ENCODE data around the gene WWC2.

The WWC2 gene

GRCh38 chr4:183314336-183314735 lies 215.3 kb downstream of the WWC2 start:
- Histone ChIP-seq H3K4me1 (no peaks in the 10 kb centered on the region), H3K9ac (no peak overlapping the region), H3K27ac (no peak overlapping the region), H3K9me3 (ENCODE audit: control insufficient read depth, low read length) (no peaks in the 10 kb centered on the region), H3K79me2 (no peaks in the 10 kb centered on the region), H3K4me3 (ENCODE audit: low read depth, low read length) (no peak overlapping the region), H2AFZ (no peak overlapping the region), H3K27me3 (ENCODE audit: control insufficient read depth, insufficient read depth, low read length) (no peaks in the 10 kb centered on the region), H3K4me2 (ENCODE audit: low read length) (no peak overlapping the region), H3K36me3 (ENCODE audit: control insufficient read depth, insufficient read depth, low read length) (no peaks in the 10 kb centered on the region)
- TF ChIP-seq, protein P1, sequence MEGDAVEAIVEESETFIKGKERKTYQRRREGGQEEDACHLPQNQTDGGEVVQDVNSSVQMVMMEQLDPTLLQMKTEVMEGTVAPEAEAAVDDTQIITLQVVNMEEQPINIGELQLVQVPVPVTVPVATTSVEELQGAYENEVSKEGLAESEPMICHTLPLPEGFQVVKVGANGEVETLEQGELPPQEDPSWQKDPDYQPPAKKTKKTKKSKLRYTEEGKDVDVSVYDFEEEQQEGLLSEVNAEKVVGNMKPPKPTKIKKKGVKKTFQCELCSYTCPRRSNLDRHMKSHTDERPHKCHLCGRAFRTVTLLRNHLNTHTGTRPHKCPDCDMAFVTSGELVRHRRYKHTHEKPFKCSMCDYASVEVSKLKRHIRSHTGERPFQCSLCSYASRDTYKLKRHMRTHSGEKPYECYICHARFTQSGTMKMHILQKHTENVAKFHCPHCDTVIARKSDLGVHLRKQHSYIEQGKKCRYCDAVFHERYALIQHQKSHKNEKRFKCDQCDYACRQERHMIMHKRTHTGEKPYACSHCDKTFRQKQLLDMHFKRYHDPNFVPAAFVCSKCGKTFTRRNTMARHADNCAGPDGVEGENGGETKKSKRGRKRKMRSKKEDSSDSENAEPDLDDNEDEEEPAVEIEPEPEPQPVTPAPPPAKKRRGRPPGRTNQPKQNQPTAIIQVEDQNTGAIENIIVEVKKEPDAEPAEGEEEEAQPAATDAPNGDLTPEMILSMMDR (IDR thresholded peaks at IDR 0.05), result no peak

- no peaks in the 10 kb centered on the region for H3K36me3 ChIP-seq (ENCODE audit: control insufficient read depth, insufficient read depth, low read length)
Observed at GRCh38 chr4:183314806-183315205, 215.7 kb downstream of the WWC2 start.

GRCh38 chr4:183318656-183319055 lies 219.6 kb downstream of the WWC2 start:
- no peak overlapping the region for H3K4me2 ChIP-seq (ENCODE audit: low read length)
- H3K4me1 ChIP-seq, result no peaks in the 10 kb centered on the region
- H2AFZ ChIP-seq, result no peak overlapping the region
- no peak overlapping the region for H3K27ac ChIP-seq
- H3K9me3 ChIP-seq (ENCODE audit: control insufficient read depth, low read length), result no peaks in the 10 kb centered on the region
- TF ChIP-seq, protein P1 (IDR thresholded peaks at IDR 0.05), result no peak
- no peaks in the 10 kb centered on the region for H3K79me2 ChIP-seq
- H3K4me3 ChIP-seq (ENCODE audit: low read depth, low read length), result no peak overlapping the region
- no peaks in the 10 kb centered on the region for H3K36me3 ChIP-seq (ENCODE audit: control insufficient read depth, insufficient read depth, low read length)
- H3K9ac ChIP-seq, result no peak overlapping the region
- no peaks in the 10 kb centered on the region for H3K27me3 ChIP-seq (ENCODE audit: control insufficient read depth, insufficient read depth, low read length)

More at GRCh38 chr4:183314806-183315205, 215.7 kb downstream of the WWC2 start:
- H3K9me3 ChIP-seq (ENCODE audit: control insufficient read depth, low read length), result no peaks in the 10 kb centered on the region
- no peaks in the 10 kb centered on the region for H3K79me2 ChIP-seq
- no peaks in the 10 kb centered on the region for H3K27me3 ChIP-seq (ENCODE audit: control insufficient read depth, insufficient read depth, low read length)
- no peak overlapping the region for H2AFZ ChIP-seq
- H3K9ac ChIP-seq, result no peak overlapping the region
- no peak overlapping the region for H3K4me3 ChIP-seq (ENCODE audit: low read depth, low read length)
- H3K4me1 ChIP-seq, result no peaks in the 10 kb centered on the region
- no peak overlapping the region for H3K4me2 ChIP-seq (ENCODE audit: low read length)
- TF ChIP-seq, protein P1 (IDR thresholded peaks at IDR 0.05), result no peak
- no peak overlapping the region for H3K27ac ChIP-seq

GRCh38 chr4:183320211-183321059 lies 221.4 kb downstream of the WWC2 start, which contains the start of gene CLDN22:
TSS of gene CLDN22 (minus strand) at chr4:183320276. CDS start at chr4:183320218, 58 bp downstream.
- Histone ChIP-seq H3K9me3 (ENCODE audit: control insufficient read depth, low read length) (no peaks in the 10 kb centered on the region), H3K79me2 (no peaks in the 10 kb centered on the region), H3K4me1 (no peaks in the 10 kb centered on the region), H3K27ac (peak within 1 kb of the TSS; percentile 26), H2AFZ (no peak within 1 kb of the TSS), H3K9ac (no peak within 1 kb of the TSS), H3K4me2 (ENCODE audit: low read length) (peak within 1 kb of the TSS; percentile 44), H3K36me3 (ENCODE audit: control insufficient read depth, insufficient read depth, low read length) (no peaks in the 10 kb centered on the region), H3K27me3 (ENCODE audit: control insufficient read depth, insufficient read depth, low read length) (no peaks in the 10 kb centered on the region), H3K4me3 (ENCODE audit: low read depth, low read length) (peak within 1 kb of the TSS; percentile 6)
- TF ChIP-seq, protein P1 (IDR thresholded peaks at IDR 0.05), result no peak

All from parathyroid adenoma (tissue), 2 donors.